Neural cell (in vitro differentiated cells): ENCODE measurements around the gene RAI1. TPM values are rescaled to one million over a fixed set of nuclear protein-coding genes. Genes with fewer than 3 reads are reported as not detected.

Source experiments
- H2AFZ ChIP-seq: fragments of 200-600, 300-800 bp; sonication (generic), shearing (Covaris generic); 2 replicates; pipeline ENCODE4 v1.6.0; 2014; ENCODE audit warnings: low read depth, mild to moderate bottlenecking, antibody characterized with exemption, low read length, moderate library complexity
- H3F3A ChIP-seq: fragments of 200-600 bp; shearing (Covaris generic); 2 replicates; pipeline ENCODE4 v1.6.1; 2016; ENCODE audit warnings: mild to moderate bottlenecking, moderate library complexity, mixed read lengths, antibody characterized with exemption, low read length; ENCODE audit not compliant: insufficient read depth, poor library complexity, severe bottlenecking
- H3K27ac ChIP-seq: fragments of 200-600, 300-800 bp; sonication (generic), shearing (Covaris generic); 2 replicates; pipeline ENCODE4 v1.5.1; 2014; ENCODE audit warnings: mild to moderate bottlenecking, low read length, moderate library complexity
- H3K27me3 ChIP-seq: fragments of 300-800, 200-600 bp; sonication (generic), shearing (Covaris generic); 2 replicates; pipeline ENCODE4 v1.6.0; 2014; ENCODE audit warnings: mild to moderate bottlenecking, low read depth, low read length, moderate library complexity; ENCODE audit not compliant: insufficient read depth
- H3K36me3 ChIP-seq: fragments of 300-800, 200-600 bp; sonication (generic), shearing (Covaris generic); 2 replicates; pipeline ENCODE4 v1.5.1; 2014; ENCODE audit warnings: mild to moderate bottlenecking, antibody characterized with exemption, low read length, moderate library complexity; ENCODE audit not compliant: insufficient read depth
- H3K4me2 ChIP-seq: fragments of 300-800, 200-600 bp; sonication (generic), shearing (Covaris generic); 2 replicates; pipeline ENCODE4 v1.6.0; 2014; ENCODE audit warnings: mild to moderate bottlenecking, low read length
- H3K4me3 ChIP-seq: fragments of 300-800, 200-600 bp; sonication (generic), shearing (Covaris generic); 2 replicates; pipeline ENCODE4 v1.5.1; 2014; ENCODE audit warnings: mild to moderate bottlenecking, low read length, moderate library complexity
- H3K79me2 ChIP-seq: fragments of 200-600 bp; shearing (Covaris generic); replicated peaks from 2 replicates; pipeline ENCODE4 v1.6.0; 2014; ENCODE audit warnings: mild to moderate bottlenecking, low read length, moderate library complexity; ENCODE audit not compliant: insufficient read depth
- H3K9ac ChIP-seq: fragments of 300-800, 200-600 bp; sonication (generic), shearing (Covaris generic); 2 replicates; pipeline ENCODE4 v1.6.1; 2016; ENCODE audit warnings: mild to moderate bottlenecking, low read length, mixed read lengths
- H3K9me2 ChIP-seq: fragments of 200-600 bp; shearing (Covaris generic); 2 replicates; pipeline ENCODE4 v1.6.1; 2016; ENCODE audit warnings: mild to moderate bottlenecking, low read length, mixed read lengths; ENCODE audit not compliant: insufficient read depth
- H3K9me3 ChIP-seq: fragments of 200-600, 300-800 bp; sonication (generic), shearing (Covaris generic); 2 replicates; pipeline ENCODE4 v1.6.1; 2016; ENCODE audit warnings: mild to moderate bottlenecking, mixed run types, low read length, moderate library complexity, mixed read lengths
- H4K20me1 ChIP-seq: fragments of 200-600 bp; shearing (Covaris generic); 2 replicates; pipeline ENCODE4 v1.6.1; 2016; ENCODE audit warnings: mild to moderate bottlenecking, mixed run types; ENCODE audit not compliant: insufficient read depth
- EP300 ChIP-seq: fragments of 450-650 bp; conservative IDR thresholded peaks from 2 replicates; pipeline ENCODE4 v1.6.1; 2014; ENCODE audit warnings: antibody characterized with exemption, mild to moderate bottlenecking, moderate library complexity; ENCODE audit not compliant: poor library complexity, severe bottlenecking
- EZH2 ChIP-seq: fragments of 200-600, 300-800 bp; shearing (Covaris generic), sonication (generic); IDR thresholded peaks from 2 replicates; pipeline ENCODE4 v1.6.1; 2014; ENCODE audit warnings: antibody characterized with exemption, low read length, borderline replicate concordance, mild to moderate bottlenecking; ENCODE audit not compliant: insufficient read depth, poor library complexity, severe bottlenecking
- MXI1 ChIP-seq: fragments of 450-650 bp; conservative IDR thresholded peaks from 2 replicates; pipeline ENCODE4 v1.6.1; 2014; ENCODE audit warnings: antibody characterized with exemption, mild to moderate bottlenecking; ENCODE audit not compliant: poor library complexity, severe bottlenecking
- POLR2AphosphoS5 ChIP-seq: IDR thresholded peaks from 2 replicates; pipeline ENCODE4 v1.6.1; 2012
- RAD21 ChIP-seq: fragments of 450-650 bp; conservative IDR thresholded peaks from 2 replicates; pipeline ENCODE4 v1.6.1; 2014; ENCODE audit warnings: antibody characterized with exemption, mild to moderate bottlenecking, moderate library complexity
- SMC3 ChIP-seq: fragments of 450-650 bp; conservative IDR thresholded peaks from 2 replicates; pipeline ENCODE4 v1.6.1; 2014; ENCODE audit warnings: antibody characterized with exemption, mild to moderate bottlenecking, moderate library complexity; ENCODE audit not compliant: poor library complexity
- TAF1 ChIP-seq: IDR thresholded peaks from 2 replicates; pipeline ENCODE4 v1.6.1; 2012; ENCODE audit warnings: low read depth
- polyA plus RNA-seq: library from polyadenylated mRNA; depleted of rRNA; stranded (reverse); fragments of >200 nt; gene quantifications from 2 replicates; pipeline ENCODE4 v1.2.3, GENCODE V29; 2014
- TF ChIP-seq, protein P1 (sequence below): fragments of 450-650 bp; IDR thresholded peaks from 2 replicates; pipeline ENCODE4 v1.5.1; 2014; ENCODE audit warnings: antibody characterized with exemption, mild to moderate bottlenecking, moderate library complexity; ENCODE audit not compliant: poor library complexity, severe bottlenecking
- TF ChIP-seq, protein P2 (sequence below): IDR thresholded peaks from 2 replicates; pipeline ENCODE4 v1.6.1; 2012; ENCODE audit warnings: borderline replicate concordance

The RAI1 gene
- polyA plus RNA-seq, 1 donor from 2014 or later: 16.9 TPM

DNA sequence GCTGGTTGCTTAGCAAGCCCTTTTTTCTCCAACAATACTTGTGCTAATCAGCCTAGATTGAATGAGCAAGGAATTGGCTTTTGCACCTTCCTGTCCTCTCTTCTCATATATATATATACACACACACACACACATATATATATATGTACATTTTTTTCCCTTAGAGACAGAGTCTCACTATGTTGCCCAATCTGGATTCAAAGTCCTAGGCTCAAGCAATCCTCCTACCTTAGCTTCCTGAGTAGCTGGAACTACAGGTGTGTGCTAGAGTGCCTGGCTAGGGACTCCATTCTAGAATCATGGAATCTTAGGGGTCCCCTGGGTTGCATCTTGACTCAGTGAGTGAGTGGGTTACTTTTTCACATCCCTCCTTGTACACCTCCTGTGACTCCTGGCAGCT lies 27.0 kb downstream of the RAI1 start:
- H3K9me3 ChIP-seq: no peaks in the 10 kb centered on the region
- H3K9me2 ChIP-seq: no peaks in the 10 kb centered on the region
- peaks cover 72% of the 10 kb centered on the region for H3K79me2 ChIP-seq
- TF ChIP-seq EP300 (no peak), TAF1 (no peak)
- TF ChIP-seq, protein P1, sequence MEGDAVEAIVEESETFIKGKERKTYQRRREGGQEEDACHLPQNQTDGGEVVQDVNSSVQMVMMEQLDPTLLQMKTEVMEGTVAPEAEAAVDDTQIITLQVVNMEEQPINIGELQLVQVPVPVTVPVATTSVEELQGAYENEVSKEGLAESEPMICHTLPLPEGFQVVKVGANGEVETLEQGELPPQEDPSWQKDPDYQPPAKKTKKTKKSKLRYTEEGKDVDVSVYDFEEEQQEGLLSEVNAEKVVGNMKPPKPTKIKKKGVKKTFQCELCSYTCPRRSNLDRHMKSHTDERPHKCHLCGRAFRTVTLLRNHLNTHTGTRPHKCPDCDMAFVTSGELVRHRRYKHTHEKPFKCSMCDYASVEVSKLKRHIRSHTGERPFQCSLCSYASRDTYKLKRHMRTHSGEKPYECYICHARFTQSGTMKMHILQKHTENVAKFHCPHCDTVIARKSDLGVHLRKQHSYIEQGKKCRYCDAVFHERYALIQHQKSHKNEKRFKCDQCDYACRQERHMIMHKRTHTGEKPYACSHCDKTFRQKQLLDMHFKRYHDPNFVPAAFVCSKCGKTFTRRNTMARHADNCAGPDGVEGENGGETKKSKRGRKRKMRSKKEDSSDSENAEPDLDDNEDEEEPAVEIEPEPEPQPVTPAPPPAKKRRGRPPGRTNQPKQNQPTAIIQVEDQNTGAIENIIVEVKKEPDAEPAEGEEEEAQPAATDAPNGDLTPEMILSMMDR: no peak
- TF ChIP-seq, protein P2, sequence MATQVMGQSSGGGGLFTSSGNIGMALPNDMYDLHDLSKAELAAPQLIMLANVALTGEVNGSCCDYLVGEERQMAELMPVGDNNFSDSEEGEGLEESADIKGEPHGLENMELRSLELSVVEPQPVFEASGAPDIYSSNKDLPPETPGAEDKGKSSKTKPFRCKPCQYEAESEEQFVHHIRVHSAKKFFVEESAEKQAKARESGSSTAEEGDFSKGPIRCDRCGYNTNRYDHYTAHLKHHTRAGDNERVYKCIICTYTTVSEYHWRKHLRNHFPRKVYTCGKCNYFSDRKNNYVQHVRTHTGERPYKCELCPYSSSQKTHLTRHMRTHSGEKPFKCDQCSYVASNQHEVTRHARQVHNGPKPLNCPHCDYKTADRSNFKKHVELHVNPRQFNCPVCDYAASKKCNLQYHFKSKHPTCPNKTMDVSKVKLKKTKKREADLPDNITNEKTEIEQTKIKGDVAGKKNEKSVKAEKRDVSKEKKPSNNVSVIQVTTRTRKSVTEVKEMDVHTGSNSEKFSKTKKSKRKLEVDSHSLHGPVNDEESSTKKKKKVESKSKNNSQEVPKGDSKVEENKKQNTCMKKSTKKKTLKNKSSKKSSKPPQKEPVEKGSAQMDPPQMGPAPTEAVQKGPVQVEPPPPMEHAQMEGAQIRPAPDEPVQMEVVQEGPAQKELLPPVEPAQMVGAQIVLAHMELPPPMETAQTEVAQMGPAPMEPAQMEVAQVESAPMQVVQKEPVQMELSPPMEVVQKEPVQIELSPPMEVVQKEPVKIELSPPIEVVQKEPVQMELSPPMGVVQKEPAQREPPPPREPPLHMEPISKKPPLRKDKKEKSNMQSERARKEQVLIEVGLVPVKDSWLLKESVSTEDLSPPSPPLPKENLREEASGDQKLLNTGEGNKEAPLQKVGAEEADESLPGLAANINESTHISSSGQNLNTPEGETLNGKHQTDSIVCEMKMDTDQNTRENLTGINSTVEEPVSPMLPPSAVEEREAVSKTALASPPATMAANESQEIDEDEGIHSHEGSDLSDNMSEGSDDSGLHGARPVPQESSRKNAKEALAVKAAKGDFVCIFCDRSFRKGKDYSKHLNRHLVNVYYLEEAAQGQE: no peak
- H4K20me1 ChIP-seq: peaks cover 5% of the 10 kb centered on the region
- no peak overlapping the region for H3K4me2 ChIP-seq
- H3K27ac ChIP-seq: no peak overlapping the region
- no peaks in the 10 kb centered on the region for H3K36me3 ChIP-seq
- no peaks in the 10 kb centered on the region for H3F3A ChIP-seq
- H2AFZ ChIP-seq: no peak overlapping the region
- no peak overlapping the region for H3K4me3 ChIP-seq
- H3K9ac ChIP-seq: no peak overlapping the region
- no peaks in the 10 kb centered on the region for H3K27me3 ChIP-seq

DNA sequence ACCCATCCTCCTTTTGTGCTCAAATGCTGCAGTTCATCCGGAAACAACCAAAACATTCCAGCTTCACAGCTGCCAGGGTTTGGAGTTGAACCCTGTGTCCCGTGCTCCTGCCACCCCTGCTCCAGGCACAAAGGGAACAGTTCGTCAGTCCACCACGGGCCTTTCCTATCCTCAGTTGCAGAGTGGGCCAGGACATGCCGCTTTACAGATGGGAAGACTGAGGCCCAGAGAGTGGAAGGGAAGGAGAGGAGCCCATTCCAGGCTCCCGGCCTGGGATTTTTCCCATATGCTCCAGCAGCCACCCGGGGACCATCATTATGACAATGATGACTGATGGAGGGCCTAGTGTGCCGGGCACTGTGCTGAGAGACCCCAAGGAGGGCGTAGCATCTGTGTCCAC lies 27.6 kb downstream of the RAI1 start:
- Histone ChIP-seq H3K4me2 (no peak overlapping the region), H3F3A (no peaks in the 10 kb centered on the region), H4K20me1 (peaks cover 5% of the 10 kb centered on the region), H3K9me2 (no peaks in the 10 kb centered on the region), H2AFZ (no peak overlapping the region), H3K27me3 (no peaks in the 10 kb centered on the region), H3K4me3 (no peak overlapping the region), H3K9ac (no peak overlapping the region), H3K79me2 (peaks cover 72% of the 10 kb centered on the region), H3K27ac (no peak overlapping the region), H3K9me3 (no peaks in the 10 kb centered on the region), H3K36me3 (no peaks in the 10 kb centered on the region)
- TF ChIP-seq TAF1: no peak
- TF ChIP-seq, protein P2: no peak
- TF ChIP-seq, protein P1: no peak
- no peak for TF ChIP-seq POLR2AphosphoS5
- TF ChIP-seq RAD21: no peak
- no peak for TF ChIP-seq EZH2
- no peak for TF ChIP-seq EP300
- no peak for TF ChIP-seq MXI1
- TF ChIP-seq SMC3: no peak
